Astrocyte of the cerebellum (primary cell): ENCODE results near the gene CEPT1.
"Not testable (repeated sequence)": the region's sequence is repeated elsewhere in the genome, so short reads cannot be mapped to it uniquely, and the experiment has no call there.

Experiments
- DNase-seq: peaks from one replicate; pipeline ENCODE4 v3.0.0-alpha.2; 2011; ENCODE audit warnings: low read depth
- H3K4me3 ChIP-seq: 2 replicates; pipeline ENCODE4 v1.5.1; 2011; ENCODE audit warnings: mild to moderate bottlenecking, low read depth, low read length, moderate library complexity
- in situ Hi-C: cut with HindIII; loops from 2 replicates; pipeline ENCODE4 v1.10.0; 2017; ENCODE audit warnings: low sequenced_read_pairs
- TF ChIP-seq, protein P1 (sequence below): IDR thresholded peaks from 2 replicates; pipeline ENCODE4 v1.5.1; 2012; ENCODE audit warnings: low read length, low read depth, moderate library complexity, mild to moderate bottlenecking; ENCODE audit errors: missing control alignments

The CEPT1 gene

DNA sequence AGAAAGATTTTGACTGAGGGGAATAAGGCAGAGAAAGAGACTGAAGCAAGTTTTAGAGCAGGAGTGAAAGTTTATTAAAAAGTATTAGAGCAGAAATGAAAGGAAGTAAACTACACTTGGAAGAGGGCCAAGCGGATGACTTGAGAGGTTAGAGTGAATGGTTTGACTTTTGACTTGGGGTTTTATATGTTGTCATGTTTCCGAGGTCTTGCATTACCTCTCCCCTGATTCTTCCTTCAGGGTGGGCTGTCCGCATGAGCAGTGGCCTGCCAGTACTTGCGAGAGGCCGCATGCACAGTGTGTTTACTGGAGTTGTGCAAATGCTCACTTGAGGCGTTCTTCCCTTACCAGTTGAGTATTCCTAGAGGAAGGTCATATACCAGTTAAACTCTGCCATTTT is 73.4 kb downstream of the CEPT1 start:
- no peak overlapping the region for H3K4me3 ChIP-seq
- in situ Hi-C loops: loop anchor here (25.0 kb wide), 1 partner anchor 549 kb away; the partner anchor contains the start of gene DDX20
- DNase-seq: no peak
- TF ChIP-seq, protein P1, sequence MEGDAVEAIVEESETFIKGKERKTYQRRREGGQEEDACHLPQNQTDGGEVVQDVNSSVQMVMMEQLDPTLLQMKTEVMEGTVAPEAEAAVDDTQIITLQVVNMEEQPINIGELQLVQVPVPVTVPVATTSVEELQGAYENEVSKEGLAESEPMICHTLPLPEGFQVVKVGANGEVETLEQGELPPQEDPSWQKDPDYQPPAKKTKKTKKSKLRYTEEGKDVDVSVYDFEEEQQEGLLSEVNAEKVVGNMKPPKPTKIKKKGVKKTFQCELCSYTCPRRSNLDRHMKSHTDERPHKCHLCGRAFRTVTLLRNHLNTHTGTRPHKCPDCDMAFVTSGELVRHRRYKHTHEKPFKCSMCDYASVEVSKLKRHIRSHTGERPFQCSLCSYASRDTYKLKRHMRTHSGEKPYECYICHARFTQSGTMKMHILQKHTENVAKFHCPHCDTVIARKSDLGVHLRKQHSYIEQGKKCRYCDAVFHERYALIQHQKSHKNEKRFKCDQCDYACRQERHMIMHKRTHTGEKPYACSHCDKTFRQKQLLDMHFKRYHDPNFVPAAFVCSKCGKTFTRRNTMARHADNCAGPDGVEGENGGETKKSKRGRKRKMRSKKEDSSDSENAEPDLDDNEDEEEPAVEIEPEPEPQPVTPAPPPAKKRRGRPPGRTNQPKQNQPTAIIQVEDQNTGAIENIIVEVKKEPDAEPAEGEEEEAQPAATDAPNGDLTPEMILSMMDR: no peak

DNA sequence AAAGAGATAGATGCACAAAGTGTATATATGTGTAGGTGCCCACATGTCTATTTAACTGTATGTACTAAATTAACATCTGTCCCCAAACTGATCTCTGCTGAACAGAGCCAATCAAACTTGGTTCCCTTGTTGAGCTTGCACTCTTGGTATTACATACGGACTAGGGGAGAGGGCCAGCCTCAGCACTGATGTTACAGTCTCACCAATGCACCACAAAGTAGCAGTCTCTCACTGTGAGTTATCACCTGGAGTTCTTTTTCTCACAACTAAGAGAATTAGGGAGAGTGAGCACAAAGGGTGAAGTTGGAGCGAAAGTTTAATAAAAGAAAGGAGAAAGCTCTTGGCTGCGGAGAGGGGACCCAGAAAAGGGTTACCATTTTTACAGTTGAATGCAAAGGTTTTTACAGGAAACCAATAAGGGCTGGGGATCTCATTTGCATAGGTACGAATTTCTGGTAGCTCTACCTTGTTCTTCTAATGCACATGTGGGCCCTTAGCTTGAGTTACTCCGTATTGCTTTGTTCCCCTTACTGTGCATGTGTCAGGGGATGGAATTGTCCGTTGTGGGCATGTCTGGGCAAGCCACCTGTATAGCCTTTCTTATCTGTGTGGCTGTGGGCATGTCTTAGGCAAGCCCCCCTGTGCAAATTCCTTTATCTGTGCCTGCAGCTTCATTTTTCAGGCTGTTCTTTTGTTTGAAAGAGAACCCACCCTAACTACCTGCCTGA is 74.2 kb downstream of the CEPT1 start:
- no peak overlapping the region for H3K4me3 ChIP-seq
- in situ Hi-C loops: loop anchor here (25.0 kb wide), 1 partner anchor 548 kb away; the partner anchor contains the start of gene DDX20
- TF ChIP-seq, protein P1: no peak
- DNase-seq: no peak

DNA sequence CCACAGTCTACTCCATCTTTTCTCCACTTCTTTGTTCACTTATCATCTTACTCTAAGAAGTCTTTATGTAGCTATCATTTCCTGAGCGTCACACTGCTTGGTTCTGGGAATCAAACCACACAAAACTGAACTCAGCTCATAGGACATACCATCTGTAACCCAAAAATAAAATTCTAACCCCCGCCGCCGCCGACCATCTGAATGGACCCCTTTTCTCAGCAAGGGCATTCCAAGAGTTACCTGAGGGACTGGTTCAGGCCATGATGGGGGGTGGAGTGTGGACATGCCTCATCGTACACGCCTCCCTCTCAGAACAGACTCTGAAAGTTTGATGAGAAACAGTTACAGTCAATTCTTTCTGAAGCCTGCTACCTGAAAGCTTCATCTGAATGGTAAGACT is 74.9 kb downstream of the CEPT1 start:
- in situ Hi-C loops: loop anchor here (25.0 kb wide), 1 partner anchor 547 kb away; the partner anchor contains the start of gene DDX20
- no peak overlapping the region for H3K4me3 ChIP-seq
- no peak for DNase-seq
- TF ChIP-seq, protein P1: no peak

DNA sequence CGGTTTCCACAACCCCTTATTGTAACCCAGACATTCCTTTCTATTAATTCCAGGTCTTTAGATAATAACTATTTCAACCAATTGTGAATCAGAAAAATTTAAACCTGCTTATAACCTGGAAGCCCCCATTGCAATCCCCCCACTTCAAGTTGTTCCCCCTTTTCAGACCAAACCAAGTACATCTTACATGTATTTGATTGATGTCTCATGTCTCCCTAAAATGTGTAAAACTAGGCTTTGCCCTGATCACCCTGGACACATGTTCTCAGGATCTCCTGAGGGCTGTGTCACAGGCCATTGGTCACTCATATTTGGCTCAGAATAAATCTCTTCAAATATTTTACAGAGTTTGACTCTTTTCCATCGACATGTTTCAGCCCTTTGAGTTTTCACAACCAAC is 75.3 kb downstream of the CEPT1 start:
- not testable (repeated sequence) for H3K4me3 ChIP-seq, DNase-seq
- in situ Hi-C loops: loop anchor here (25.0 kb wide), 1 partner anchor 547 kb away; the partner anchor contains the start of gene DDX20

DNA sequence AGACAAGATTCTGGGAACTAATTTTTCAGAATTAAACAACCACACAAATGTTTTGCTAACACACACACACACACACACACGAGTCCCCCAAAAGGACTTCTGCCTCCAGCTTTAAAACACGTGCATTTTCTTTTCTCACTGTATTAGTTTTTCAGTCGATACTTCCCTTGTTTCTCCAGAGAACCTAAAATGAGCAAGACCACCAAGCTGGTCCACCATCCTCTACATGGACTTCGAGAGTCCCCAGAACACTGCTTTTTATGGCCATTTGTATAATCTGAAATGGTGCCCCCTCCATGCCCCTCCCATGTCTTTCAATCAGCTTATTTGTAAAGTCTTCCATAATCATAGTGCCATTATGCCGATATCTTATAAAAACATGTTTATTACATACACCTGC is 76.7 kb downstream of the CEPT1 start:
- DNase-seq: no peak
- no peak overlapping the region for H3K4me3 ChIP-seq
- TF ChIP-seq, protein P1: no peak
- in situ Hi-C loops: loop anchor here (25.0 kb wide), 1 partner anchor 546 kb away; the partner anchor contains the start of gene DDX20

DNA sequence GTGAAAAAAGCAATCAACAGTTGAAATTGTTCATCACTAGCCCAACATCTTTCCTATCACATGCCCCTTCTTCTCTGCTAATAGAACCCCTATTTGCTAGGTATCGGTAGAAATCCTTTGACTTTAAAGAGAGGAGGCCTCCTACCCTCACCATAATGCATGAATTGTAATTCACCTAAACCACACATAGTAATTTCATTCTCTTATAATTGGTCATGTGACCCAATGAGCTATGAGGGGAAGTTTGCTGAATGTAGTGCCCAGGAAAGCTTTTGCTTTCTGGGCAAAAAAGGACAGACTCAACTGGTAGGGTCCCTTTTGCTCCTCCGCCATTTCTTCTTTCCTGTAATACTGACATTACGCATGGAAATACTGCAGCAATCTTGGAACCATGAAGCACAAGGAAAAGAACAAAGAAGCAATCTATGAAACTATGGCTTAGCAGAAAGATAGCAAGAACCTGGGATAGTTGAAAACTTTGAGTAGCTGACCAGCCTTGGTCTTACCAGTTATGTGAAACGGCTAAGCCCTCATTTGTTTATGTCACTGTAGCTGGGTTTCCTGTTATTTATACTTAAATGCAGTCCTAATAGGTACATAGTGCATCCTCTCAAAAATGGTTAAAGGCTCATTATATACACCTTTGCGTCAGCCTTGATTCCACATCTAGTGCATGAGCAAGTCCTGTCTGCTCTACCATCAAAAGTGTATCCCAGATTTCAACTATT is 77.3 kb downstream of the CEPT1 start:
- H3K4me3 ChIP-seq: no peak overlapping the region
- in situ Hi-C loops: loop anchor here (25.0 kb wide), 1 partner anchor 545 kb away; the partner anchor contains the start of gene DDX20
- no peak for DNase-seq
- TF ChIP-seq, protein P1: no peak
